Progenitor cell of endocrine pancreas (in vitro differentiated cells): Measurements from ENCODE around the gene PLA2G7. TPM values are rescaled to one million over a fixed set of nuclear protein-coding genes. Genes with fewer than 3 reads are reported as not detected.

Source experiments
- DNase-seq: peaks from one replicate; pipeline ENCODE4 v3.0.0; 2021; ENCODE audit warnings: low spot score; ENCODE audit not compliant: unreplicated experiment
- H3K27ac Mint-ChIP-seq: 2 replicates; pipeline ENCODE4 v1.8.0; 2021; ENCODE audit warnings: mild to moderate bottlenecking, moderate library complexity, mixed read lengths
- H3K27me3 Mint-ChIP-seq: 2 replicates; pipeline ENCODE4 v1.8.0; 2021; ENCODE audit warnings: mixed read lengths
- H3K36me3 Mint-ChIP-seq: 2 replicates; pipeline ENCODE4 v1.8.0; 2022; ENCODE audit warnings: mixed read lengths; ENCODE audit not compliant: insufficient read depth
- H3K4me1 Mint-ChIP-seq: 2 replicates; pipeline ENCODE4 v1.8.0; 2021; ENCODE audit warnings: low read depth, mixed read lengths
- H3K4me3 Mint-ChIP-seq: 2 replicates; pipeline ENCODE4 v1.8.0; 2021; ENCODE audit warnings: low read depth, mild to moderate bottlenecking, moderate library complexity, mixed read lengths
- H3K9me3 Mint-ChIP-seq: 2 replicates; pipeline ENCODE4 v1.8.0; 2021; ENCODE audit warnings: low read depth, mixed read lengths
- CTCF ChIP-seq: fragments of 200-600 bp; sonication (generic); IDR thresholded peaks from one replicate; pipeline ENCODE4 v1.5.0; 2021; ENCODE audit warnings: antibody characterized with exemption, mild to moderate bottlenecking; ENCODE audit not compliant: unreplicated experiment
- total RNA-seq: library from RNA; stranded (reverse); gene quantifications from 2 replicates; pipeline ENCODE4 v1.2.1, GENCODE V29; 2021

PLA2G7 gene
- total RNA-seq, 1 donor from 2014 or later: 0.29 TPM

GRCh38 chr6:46763466-46763865 is 28.3 kb upstream of the PLA2G7 start:
- Mint-ChIP-seq H3K27ac (peak overlapping the region; percentile 7), H3K36me3 (no peaks in the 10 kb centered on the region), H3K27me3 (peaks cover 3% of the 10 kb centered on the region), H3K9me3 (peaks cover 18% of the 10 kb centered on the region), H3K4me3 (no peak overlapping the region), H3K4me1 (no peaks in the 10 kb centered on the region)
- no peak for DNase-seq
- TF ChIP-seq CTCF: no peak

GRCh38 chr6:46760925-46761324 is 25.8 kb upstream of the PLA2G7 start:
- H3K4me3 Mint-ChIP-seq: no peak overlapping the region
- peaks cover 10% of the 10 kb centered on the region for H3K9me3 Mint-ChIP-seq
- H3K36me3 Mint-ChIP-seq: no peaks in the 10 kb centered on the region
- H3K4me1 Mint-ChIP-seq: no peaks in the 10 kb centered on the region
- no peak for DNase-seq
- TF ChIP-seq CTCF: no peak
- peaks cover 3% of the 10 kb centered on the region for H3K27me3 Mint-ChIP-seq
- no peak overlapping the region for H3K27ac Mint-ChIP-seq

GRCh38 chr6:46758960-46759753 is 24.0 kb upstream of the PLA2G7 start:
- Mint-ChIP-seq H3K36me3 (no peaks in the 10 kb centered on the region), H3K9me3 (peaks cover 4% of the 10 kb centered on the region), H3K4me1 (no peaks in the 10 kb centered on the region), H3K27me3 (peaks cover 3% of the 10 kb centered on the region), H3K4me3 (no peak overlapping the region), H3K27ac (no peak overlapping the region)
- no peak for TF ChIP-seq CTCF
- DNase-seq: no peak

GRCh38 chr6:46757214-46757596 is 22.0 kb upstream of the PLA2G7 start:
- TF ChIP-seq CTCF: no peak
- H3K36me3 Mint-ChIP-seq: no peaks in the 10 kb centered on the region
- H3K27me3 Mint-ChIP-seq: peaks cover 3% of the 10 kb centered on the region

GRCh38 chr6:46756469-46757213 is 21.5 kb upstream of the PLA2G7 start:
- DNase-seq: no peak
- no peaks in the 10 kb centered on the region for H3K36me3 Mint-ChIP-seq
- TF ChIP-seq CTCF: no peak
- no peak overlapping the region for H3K4me3 Mint-ChIP-seq
- no peaks in the 10 kb centered on the region for H3K4me1 Mint-ChIP-seq
- H3K27ac Mint-ChIP-seq: no peak overlapping the region
- peaks cover 3% of the 10 kb centered on the region for H3K27me3 Mint-ChIP-seq
- H3K9me3 Mint-ChIP-seq: no peaks in the 10 kb centered on the region

More at GRCh38 chr6:46757214-46757596, 22.0 kb upstream of the PLA2G7 start:
- Mint-ChIP-seq H3K9me3 (no peaks in the 10 kb centered on the region), H3K4me3 (no peak overlapping the region), H3K4me1 (no peaks in the 10 kb centered on the region), H3K27ac (no peak overlapping the region)
- DNase-seq: no peak
